HepG2 (cell line): Measurements from ENCODE around the gene ILDR2. TPM values are rescaled to one million over a fixed set of nuclear protein-coding genes. Genes with fewer than 3 reads are reported as not detected.

ENCODE experiments used
- ATAC-seq: fragments of 200-7000 bp; cut with Tn5 transposase; 3 replicates; pipeline ENCODE4 v1.9.1; 2020; ENCODE audit warnings: mild to moderate bottlenecking, moderate library complexity
- BruUV-seq: library from RNA; stranded (reverse); fragments of 400-500 nt; replicated peaks from 2 replicates; lab custom pipeline; 2021; lab: Mats Ljungman, UMichigan
- CTCF ChIA-PET: fragments of 300-600 bp; formaldehyde crosslinking; extraction: SDS; loops from one replicate; lab custom pipeline; 2021; ENCODE audit warnings: low total read pairs, inconsistent platforms, low intra/inter-chr PET ratio; lab: Yijun Ruan, JAX
- POLR2A ChIA-PET: fragments of 350-600 bp; sonication (Branson Sonifier 250); formaldehyde crosslinking; loops from one replicate; lab custom pipeline; 2020; ENCODE audit warnings: antibody characterized with exemption, inconsistent platforms; lab: Yijun Ruan, JAX
- DNase-seq: peaks from one replicate; pipeline ENCODE4 v3.0.0-alpha.2; 2015; ENCODE audit warnings: low spot score
- FAIRE-seq: peaks from 3 replicates; lab custom pipeline; 2011; peaks lifted over from hg19 to GRCh38; lab: Jason Lieb, UNC
- H2AFZ ChIP-seq: one replicate; pipeline ENCODE4 v1.6.1; 2011; ENCODE audit warnings: low read length, inconsistent platforms
- H3K27ac ChIP-seq: fragments of 300-600 bp; 3 replicates; pipeline ENCODE4 v1.8.0; 2011; ENCODE audit warnings: mixed run types, mild to moderate bottlenecking, mixed read lengths, low read length, inconsistent platforms; ENCODE audit not compliant: insufficient read depth; ENCODE audit errors: extremely low read length
- H3K27me3 ChIP-seq, 2 experiments: fragments of 200-600 bp in 1 of 2; 2 replicates in 1 of 2; 3 replicates in 1 of 2; pipeline versions ENCODE4 v1.6.0 to v1.8.0; 2011; ENCODE audit warnings: low read length in 2 of 2, mild to moderate bottlenecking in 2 of 2, moderate library complexity in 2 of 2, inconsistent platforms in 1 of 2; ENCODE audit not compliant: insufficient read depth in 2 of 2, control insufficient read depth in 1 of 2
- H3K36me3 ChIP-seq, 2 experiments: fragments of 200-600 bp in 1 of 2; replicated peaks in 1 of 2; 2 replicates in 1 of 2; 3 replicates in 1 of 2; pipeline versions ENCODE4 v1.5.1 to v1.8.0; 2011; ENCODE audit warnings: low read length in 2 of 2, inconsistent platforms in 1 of 2; ENCODE audit not compliant: insufficient read depth in 2 of 2, control insufficient read depth in 1 of 2
- H3K4me1 ChIP-seq: 2 replicates; pipeline ENCODE4 v1.5.1; 2012; ENCODE audit warnings: low read length, inconsistent platforms; ENCODE audit not compliant: insufficient read depth
- H3K4me2 ChIP-seq: 2 replicates; pipeline ENCODE4 v1.6.0; 2011; ENCODE audit warnings: low read depth, low read length, inconsistent platforms
- H3K4me3 ChIP-seq, 3 experiments: fragments of 200-600 bp in 1 of 3; sonication (generic), shearing (Covaris generic) in 1 of 3; replicated peaks in 1 of 3; 2 replicates each; pipeline ENCODE4 v1.5.1; 2011 to 2016; ENCODE audit warnings: low read length in 3 of 3, inconsistent platforms in 2 of 3, low read depth in 2 of 3, mild to moderate bottlenecking in 2 of 3, control low read depth in 1 of 3, mixed read lengths in 1 of 3; ENCODE audit not compliant: insufficient read depth in 1 of 3
- H3K79me2 ChIP-seq: one replicate; pipeline ENCODE4 v1.6.1; 2011; ENCODE audit warnings: low read length, inconsistent platforms; ENCODE audit not compliant: insufficient read depth
- H3K9ac ChIP-seq: 2 replicates; pipeline ENCODE4 v1.6.0; 2011; ENCODE audit warnings: mild to moderate bottlenecking, low read depth, low read length, inconsistent platforms; ENCODE audit not compliant: insufficient read depth
- H3K9me3 ChIP-seq: 2 replicates; pipeline ENCODE4 v1.5.1; 2012; ENCODE audit warnings: mild to moderate bottlenecking, low read length
- H4K20me1 ChIP-seq: 2 replicates; pipeline ENCODE4 v1.6.0; 2011; ENCODE audit warnings: inconsistent platforms, mild to moderate bottlenecking, low read length, moderate library complexity; ENCODE audit not compliant: insufficient read depth
- ISX ChIP-seq: sonication (generic); formaldehyde crosslinking; conservative IDR thresholded peaks from 2 replicates; pipeline ENCODE4 v1.5.0; 2020; ENCODE audit warnings: missing genetic modification reagents
- MAFG ChIP-seq: sonication (generic); formaldehyde crosslinking; IDR thresholded peaks from 2 replicates; pipeline ENCODE4 v1.5.1; 2020; ENCODE audit warnings: mild to moderate bottlenecking, missing genetic modification reagents
- MYNN ChIP-seq: sonication (generic); formaldehyde crosslinking; IDR thresholded peaks from 2 replicates; pipeline ENCODE4 v1.4.0; 2020; ENCODE audit warnings: mild to moderate bottlenecking, low read depth, missing genetic modification reagents
- RARA ChIP-seq: IDR thresholded peaks from 2 replicates; pipeline ENCODE4 v1.6.1; 2016; ENCODE audit warnings: missing genetic modification reagents, missing compliant biosample characterization
- SOX13 ChIP-seq, 3 experiments: fragments of 450-650 bp in 1 of 3; sonication (generic) in 1 of 3; formaldehyde crosslinking in 1 of 3; IDR thresholded peaks in 2 of 3; conservative IDR thresholded peaks in 1 of 3; 2 replicates each; pipeline versions ENCODE4 v1.5.0 to v1.6.1; 2016 to 2020; ENCODE audit warnings: antibody characterized with exemption in 1 of 3, mild to moderate bottlenecking in 1 of 3, missing compliant biosample characterization in 1 of 3, missing genetic modification reagents in 1 of 3, moderate library complexity in 1 of 3
- ZFP36L1 ChIP-seq: sonication (generic); formaldehyde crosslinking; IDR thresholded peaks from 2 replicates; pipeline ENCODE4 v1.8.0; 2022; ENCODE audit warnings: mild to moderate bottlenecking, missing genetic modification reagents, moderate library complexity
- ZNF101 ChIP-seq: sonication (generic); formaldehyde crosslinking; IDR thresholded peaks from 2 replicates; pipeline ENCODE4 v1.4.0; 2020; ENCODE audit warnings: mild to moderate bottlenecking, low read depth, missing genetic modification reagents, borderline replicate concordance
- ZNF143 ChIP-seq: sonication (generic); formaldehyde crosslinking; IDR thresholded peaks from 2 replicates; pipeline ENCODE4 v1.4.0; 2020; ENCODE audit warnings: missing genetic modification reagents
- ZNF224 ChIP-seq: sonication (generic); formaldehyde crosslinking; IDR thresholded peaks from 2 replicates; pipeline ENCODE4 v1.5.0; 2020; ENCODE audit warnings: mild to moderate bottlenecking, missing genetic modification reagents
- ZNF460 ChIP-seq: sonication (generic); formaldehyde crosslinking; IDR thresholded peaks from 2 replicates; pipeline ENCODE4 v1.5.1; 2020; ENCODE audit warnings: missing genetic modification reagents, mild to moderate bottlenecking, borderline replicate concordance
- ZNF567 ChIP-seq: sonication (generic); formaldehyde crosslinking; IDR thresholded peaks from 2 replicates; pipeline ENCODE4 v1.8.1; 2023; ENCODE audit warnings: mild to moderate bottlenecking, missing genetic modification reagents, borderline replicate concordance
- ZNF570 ChIP-seq: sonication (generic); formaldehyde crosslinking; IDR thresholded peaks from 2 replicates; pipeline ENCODE4 v1.4.0; 2020; ENCODE audit warnings: mild to moderate bottlenecking, missing genetic modification reagents, borderline replicate concordance
- ZNF605 ChIP-seq: sonication (generic); formaldehyde crosslinking; IDR thresholded peaks from 2 replicates; pipeline ENCODE4 v1.8.0; 2022; ENCODE audit warnings: mild to moderate bottlenecking, missing genetic modification reagents
- ZNF615 ChIP-seq: sonication (generic); formaldehyde crosslinking; IDR thresholded peaks from 2 replicates; pipeline ENCODE4 v1.5.0; 2020; ENCODE audit warnings: mild to moderate bottlenecking, missing genetic modification reagents, borderline replicate concordance
- ZNF616 ChIP-seq: sonication (generic); formaldehyde crosslinking; IDR thresholded peaks from 2 replicates; pipeline ENCODE4 v1.5.0; 2020; ENCODE audit warnings: low read depth, mild to moderate bottlenecking, missing genetic modification reagents
- ZNF777 ChIP-seq: sonication (generic); formaldehyde crosslinking; IDR thresholded peaks from 2 replicates; pipeline ENCODE4 v1.4.0; 2020; ENCODE audit warnings: missing genetic modification reagents
- WGBS: methylation state at CpG from one replicate; pipeline ENCODE4 v1.1.6; 2017; ENCODE audit warnings: low lambda C conversion rate; 5-methylcytosine and 5-hydroxymethylcytosine counted together
- in situ Hi-C: cut with HindIII; loops from 2 replicates; pipeline ENCODE4 v1.10.0; 2017; ENCODE audit warnings: low pct_unique_long_range_greater_than_20kb; ENCODE audit not compliant: extremely low pct_ligation_motif_present
- intact Hi-C: fragments of 100-400 bp; cut with micrococcal nuclease; formaldehyde crosslinking; loops from one replicate; pipeline ENCODE4 v1.10.0; 2022; ENCODE audit not compliant: unreplicated experiment
- polyA plus RNA-seq, 8 experiments: library from polyadenylated mRNA; depleted of rRNA in 3 of 8; stranded (reverse) in 7 of 8; unstranded in 1 of 8; fragments of >200 nt; fragmentation: Illumina TruSeq in 4 of 8; extraction: Trizol in 4 of 8; gene quantifications; 2 replicates each; pipeline versions ENCODE4 v1.2.1 to v1.2.3, GENCODE V29; 2011 to 2016; ENCODE audit warnings: low read depth in 4 of 8, missing spikeins in 1 of 8, mixed read lengths in 1 of 8; ENCODE audit not compliant: insufficient read depth in 1 of 8
- total RNA-seq, 5 experiments: library from RNA; depleted of rRNA; stranded (reverse); fragments of >200 nt; fragmentation: Illumina TruSeq; extraction: Trizol; gene quantifications; 2 replicates each; pipeline ENCODE4 v1.2.3, GENCODE V29; 2016; ENCODE audit warnings: low read depth in 1 of 5
- TF ChIP-seq, protein P1 (sequence below): IDR thresholded peaks from 2 replicates; pipeline ENCODE4 v1.6.1; 2018; ENCODE audit warnings: missing genetic modification reagents, mild to moderate bottlenecking, missing compliant biosample characterization

ILDR2 gene
- total and polyA plus RNA-seq, 2 of the 13 experiments (the other 11 are each of a cell fraction or from before 2014, with no cell fraction given) = 0.04 TPM; not detected in 1

DNA sequence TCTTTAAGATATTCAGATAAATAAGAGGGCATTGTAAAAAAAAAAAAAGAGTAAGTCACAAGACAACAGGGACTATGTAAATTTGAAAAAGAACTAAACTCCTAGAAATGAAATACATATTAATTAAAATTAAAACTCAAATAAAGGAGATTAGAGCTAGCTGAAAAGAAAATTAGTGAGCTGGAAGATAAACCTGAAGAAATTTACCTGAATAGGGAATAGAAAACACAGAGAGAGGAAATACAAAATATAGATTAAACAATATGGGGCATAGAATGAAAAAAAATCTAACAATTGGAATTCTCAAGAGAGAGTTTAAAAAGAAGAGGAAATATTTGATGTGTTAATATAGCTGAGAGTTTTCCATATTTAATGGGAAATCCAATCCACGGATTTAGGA, 63.7 kb downstream of the ILDR2 start:
- Histone ChIP-seq H3K4me2 (no peak overlapping the region), H3K9ac (no peak overlapping the region), H3K4me1 (no peaks in the 10 kb centered on the region), H3K27ac (no peak overlapping the region), H4K20me1 (no peaks in the 10 kb centered on the region), H3K4me3 (no peak overlapping the region), H3K27me3 (peaks cover 0 to 4% of the 10 kb centered on the region in 2 experiments; a peak in 2 of 5 replicates), H3K9me3 (no peaks in the 10 kb centered on the region), H3K79me2 (no peaks in the 10 kb centered on the region), H3K36me3 (no peaks in the 10 kb centered on the region), H2AFZ (no peak overlapping the region)
- DNase-seq (no peak), FAIRE-seq (no peak), ATAC-seq (no peak)
- TF ChIP-seq ZNF567 (CRISPR knock-in tag) (no peak), SOX13 (IDR thresholded peaks at IDR 0.05) (no peak), SOX13 (CRISPR knock-in tag; conservative IDR thresholded peaks at IDR 0.05 in 1 of 2, IDR thresholded peaks at IDR 0.05 in 1 of 2) (no peak), RARA (CRISPR knock-in tag) (no peak), ZNF616 (CRISPR knock-in tag) (no peak), ZNF143 (CRISPR knock-in tag) (no peak), ZFP36L1 (no peak), ZNF224 (CRISPR knock-in tag) (no peak), ZNF605 (CRISPR knock-in tag) (no peak), MAFG (no peak), ISX (CRISPR knock-in tag) (no peak), ZNF460 (CRISPR knock-in tag) (no peak), ZNF615 (no peak), ZNF570 (CRISPR knock-in tag) (no peak), ZNF101 (CRISPR knock-in tag) (no peak), MYNN (no peak), ZNF777 (CRISPR knock-in tag) (no peak)
- TF ChIP-seq, protein P1, sequence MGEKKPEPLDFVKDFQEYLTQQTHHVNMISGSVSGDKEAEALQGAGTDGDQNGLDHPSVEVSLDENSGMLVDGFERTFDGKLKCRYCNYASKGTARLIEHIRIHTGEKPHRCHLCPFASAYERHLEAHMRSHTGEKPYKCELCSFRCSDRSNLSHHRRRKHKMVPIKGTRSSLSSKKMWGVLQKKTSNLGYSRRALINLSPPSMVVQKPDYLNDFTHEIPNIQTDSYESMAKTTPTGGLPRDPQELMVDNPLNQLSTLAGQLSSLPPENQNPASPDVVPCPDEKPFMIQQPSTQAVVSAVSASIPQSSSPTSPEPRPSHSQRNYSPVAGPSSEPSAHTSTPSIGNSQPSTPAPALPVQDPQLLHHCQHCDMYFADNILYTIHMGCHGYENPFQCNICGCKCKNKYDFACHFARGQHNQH (CRISPR knock-in tag) = no peak
- POLR2A ChIA-PET = no interaction called here
- CTCF ChIA-PET = interaction anchor here (3.9 kb wide), 1 partner anchor 147 kb away, joined by 75 read pairs; no protein-coding TSS in a partner anchor
- in situ Hi-C loops (loop anchor here (5.0 kb wide), 1 partner anchor 146 kb away; no protein-coding TSS in a partner anchor), intact Hi-C loops (no loop called here)
- 0% methylated on average over 1 of the region's 1 CpG for WGBS
- no TSS peak for BruUV-seq
